Activated CD4-positive, alpha-beta T cell treated with anti-CD3 and anti-CD28 coated beads for 4 hours (primary cell): Measurements from ENCODE around the gene PHC2.

Experiments used
- DNase-seq, 2 donors: peaks; one replicate each; pipeline ENCODE4 v3.0.0-alpha.2; 2020

The PHC2 gene

DNA sequence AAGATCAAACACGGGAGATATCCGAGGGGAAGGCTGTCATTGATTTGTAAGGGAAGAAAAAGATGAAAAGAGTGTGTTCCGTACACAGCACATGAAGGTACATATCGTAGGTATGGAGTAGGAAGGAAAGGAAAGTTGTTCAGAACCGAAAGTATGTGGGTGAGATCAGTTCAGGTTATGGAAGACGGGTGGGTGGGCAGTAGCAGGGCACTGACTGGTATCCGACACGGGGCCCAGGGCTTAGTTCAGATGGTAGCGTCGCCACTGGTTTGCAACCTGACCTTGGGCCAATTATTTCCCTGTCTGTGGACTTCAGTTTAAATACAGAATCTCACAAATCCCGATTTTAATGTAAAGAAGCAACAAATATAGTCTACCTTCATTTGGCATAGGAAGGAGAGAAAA lies 82.2 kb downstream of the PHC2 start:
- peak; percentile 34 to 56 for DNase-seq

GRCh38 chr1:33348194-33348593 lies 82.7 kb downstream of the PHC2 start:
- DNase-seq = no peak

- DNase-seq = no peak
These were observed 83.3 kb downstream of the PHC2 start for GRCh38 chr1:33347650-33347992.

GRCh38 chr1:33346927-33347649 lies 83.8 kb downstream of the PHC2 start:
- DNase-seq = no peak

- no peak for DNase-seq
These were observed 84.4 kb downstream of the PHC2 start for GRCh38 chr1:33346533-33346926.

GRCh38 chr1:33344896-33345560 lies 85.9 kb downstream of the PHC2 start:
- no peak for DNase-seq

DNA sequence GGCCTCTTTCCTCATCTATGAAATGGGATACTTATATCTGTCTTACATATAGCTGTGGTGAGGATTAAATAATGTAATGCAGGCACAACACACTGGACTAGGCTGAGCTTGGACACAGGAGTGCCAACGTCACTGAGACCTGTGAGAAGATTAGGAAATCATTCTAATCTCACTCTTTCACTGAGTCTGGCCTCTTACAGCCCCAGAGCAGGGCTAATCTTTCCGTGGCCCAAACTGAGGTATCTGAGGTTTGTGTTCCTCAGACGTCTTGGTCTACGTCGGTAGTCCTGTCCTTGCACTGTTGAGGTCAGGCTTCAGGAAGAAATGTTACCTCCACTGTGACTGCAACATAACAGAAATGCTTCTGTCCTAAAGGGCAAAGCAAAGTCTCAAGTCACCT lies 87.4 kb downstream of the PHC2 start:
- no peak for DNase-seq

- no peak for DNase-seq
These were observed 88.7 kb downstream of the PHC2 start for GRCh38 chr1:33342041-33342723.

GRCh38 chr1:33341190-33341589 lies 89.7 kb downstream of the PHC2 start:
- DNase-seq = no peak

GRCh38 chr1:33339413-33339812 lies 91.5 kb downstream of the PHC2 start:
- no peak for DNase-seq

GRCh38 chr1:33338440-33339211 lies 92.3 kb downstream of the PHC2 start:
- no peak for DNase-seq

DNA sequence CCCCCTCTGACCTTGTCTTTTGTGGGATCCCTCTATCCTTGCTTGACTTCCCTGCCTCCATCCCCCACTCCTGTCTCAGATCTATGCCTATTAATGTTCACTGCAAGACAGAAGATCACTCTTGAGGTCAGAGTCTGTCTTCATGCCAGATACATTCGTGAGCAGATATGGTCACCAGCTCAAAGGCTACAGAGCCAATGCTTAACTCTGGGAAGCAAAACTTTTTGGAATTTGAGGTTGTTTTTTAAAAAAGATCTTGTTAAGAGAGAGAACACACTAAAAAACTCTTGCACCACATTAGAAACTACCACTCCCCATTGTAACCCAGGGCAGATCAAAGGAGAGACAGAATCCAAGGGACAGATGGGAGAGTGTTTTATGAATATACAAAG lies 92.9 kb downstream of the PHC2 start:
- no peak for DNase-seq

- DNase-seq = no peak
These were observed 93.5 kb downstream of the PHC2 start for GRCh38 chr1:33337441-33337840.

DNA sequence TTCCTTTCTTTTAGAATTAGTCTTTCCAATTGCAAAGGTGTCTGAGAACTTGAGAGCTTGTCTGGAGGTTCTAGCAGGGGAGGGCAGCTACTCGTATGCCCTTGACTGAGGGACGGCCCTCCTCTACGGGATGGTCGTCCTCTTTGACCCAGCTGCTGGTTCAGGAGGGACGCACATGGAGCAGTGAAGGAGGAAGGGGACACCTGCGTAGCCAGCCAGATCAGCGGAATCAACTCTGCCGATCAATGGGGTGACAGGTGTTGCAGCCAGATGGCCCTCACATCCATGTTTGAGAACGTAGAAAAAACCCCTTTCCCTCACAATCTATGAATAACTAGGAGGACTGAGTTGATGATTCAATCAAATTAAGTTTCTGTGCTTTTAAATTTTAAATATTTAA lies 94.3 kb downstream of the PHC2 start:
- DNase-seq = no peak

GRCh38 chr1:33335020-33335419 lies 95.9 kb downstream of the PHC2 start:
- no peak for DNase-seq

DNA sequence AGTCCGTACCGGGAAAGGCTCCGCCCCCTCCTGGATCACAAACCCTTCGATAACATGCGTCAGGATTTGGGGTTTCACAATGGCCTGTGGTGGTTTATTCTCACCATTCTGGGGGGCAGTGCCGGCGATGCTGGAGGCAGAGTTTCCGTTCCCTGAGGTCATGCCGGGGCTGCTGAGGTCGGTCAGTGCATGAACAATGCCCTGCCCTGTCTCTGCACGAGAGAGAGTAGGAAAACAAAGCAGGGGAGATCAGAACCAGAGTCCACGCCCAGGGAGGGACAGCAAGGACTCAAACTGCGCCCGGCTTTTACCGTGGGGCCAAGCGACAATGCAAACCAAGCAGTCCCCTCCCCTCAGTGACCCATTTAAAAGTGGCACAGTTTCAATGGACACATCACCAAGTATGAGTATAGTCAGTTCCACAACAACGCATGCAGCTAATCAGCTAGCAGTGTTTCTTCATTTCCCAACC lies 96.8 kb downstream of the PHC2 start:
- DNase-seq = no peak

DNA sequence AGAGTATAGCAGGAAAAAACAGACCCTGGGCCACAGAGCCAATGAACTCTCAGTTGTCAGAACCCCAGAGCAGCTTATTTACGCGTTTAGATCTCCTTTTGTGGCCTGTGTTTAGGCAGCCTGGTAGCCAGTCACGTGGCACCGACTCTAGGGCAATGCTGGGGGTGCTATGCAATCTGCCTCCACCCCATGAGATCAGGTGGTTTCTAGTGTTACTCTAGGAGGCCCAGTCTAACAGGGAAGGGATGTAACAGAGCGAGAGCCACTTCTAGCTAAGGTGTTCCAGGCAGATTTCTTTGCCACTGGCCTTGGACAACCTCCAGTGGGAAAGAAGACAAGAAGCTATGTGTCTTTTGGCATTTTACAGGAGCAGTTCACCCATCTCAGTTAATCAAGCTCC lies 98.0 kb downstream of the PHC2 start:
- no peak for DNase-seq

DNA sequence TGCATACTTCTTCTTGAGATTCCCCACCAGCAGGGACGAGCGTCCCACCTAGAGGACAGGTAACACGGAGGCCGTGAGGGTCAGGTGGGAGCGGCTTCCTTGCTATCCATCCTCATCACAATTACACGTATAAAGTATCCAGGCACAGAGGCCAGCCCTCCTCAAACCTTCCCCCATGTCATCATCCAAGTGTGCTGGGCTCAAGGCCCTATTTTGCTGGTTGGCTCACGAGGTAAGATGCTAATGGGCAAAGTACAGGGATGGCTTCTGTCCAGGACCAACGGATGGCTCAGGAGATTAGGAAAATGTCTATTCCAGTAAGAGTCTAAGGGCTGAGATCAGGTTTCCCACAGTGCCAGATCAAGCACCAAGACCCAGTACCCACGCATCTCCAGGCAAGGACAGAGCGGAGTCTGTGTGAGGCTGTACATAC lies 98.5 kb downstream of the PHC2 start:
- DNase-seq = no peak

- DNase-seq = no peak
These were observed 99.2 kb downstream of the PHC2 start for GRCh38 chr1:33331444-33332356.

GRCh38 chr1:33330906-33331305 lies 100.0 kb downstream of the PHC2 start:
- DNase-seq = no peak

DNA sequence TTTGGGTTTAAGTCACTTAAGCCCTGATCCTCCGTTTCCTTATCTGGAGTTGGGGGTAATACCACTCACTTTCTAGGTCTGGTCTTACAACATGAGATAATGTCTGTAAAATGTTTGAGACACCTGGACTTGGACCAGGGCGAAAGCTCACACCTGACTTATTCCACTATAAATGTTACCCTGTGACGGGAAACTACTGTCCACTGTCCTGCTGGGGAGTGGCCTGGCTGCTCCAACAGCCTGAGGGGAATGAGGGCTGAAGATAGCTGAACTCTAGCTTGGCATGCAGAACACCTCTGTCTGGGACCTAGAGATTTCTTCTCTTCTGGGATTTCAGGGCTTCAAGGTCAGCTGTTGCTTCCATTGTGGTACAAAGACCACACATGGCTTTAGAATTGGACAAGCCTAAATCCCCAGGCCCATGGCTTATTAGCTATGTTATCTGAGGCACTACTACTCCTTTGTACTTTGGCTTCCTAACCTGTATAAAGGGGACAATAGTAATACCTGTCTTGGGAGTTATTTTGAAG lies 100.5 kb downstream of the PHC2 start:
- no peak for DNase-seq
